RWPE1 (cell line): ENCODE measurements around the gene CCL20.
"Not testable (repeated sequence)": the region's sequence is repeated elsewhere in the genome, so short reads cannot be mapped to it uniquely, and the experiment has no call there.

Experiments used
- CTCF ChIA-PET: fragments of 350-600 bp; sonication (Branson Sonifier 250); formaldehyde crosslinking; extraction: SDS; loops from one replicate; lab custom pipeline; 2021; lab: Yijun Ruan, JAX
- POLR2A ChIA-PET: fragments of 400-600 bp; formaldehyde crosslinking; extraction: SDS; loops from one replicate; lab custom pipeline; 2020; ENCODE audit warnings: antibody characterized with exemption; ENCODE audit not compliant: low non-redundant PET; lab: Yijun Ruan, JAX
- DNase-seq: peaks from one replicate; pipeline ENCODE4 v3.0.0; 2012; ENCODE audit warnings: low spot score
- H3K27ac ChIP-seq: fragments of 450-650 bp; 2 replicates; pipeline ENCODE4 v1.5.1; 2017
- CTCF ChIP-seq: fragments of 450-650 bp; conservative IDR thresholded peaks from 2 replicates; pipeline ENCODE4 v1.5.1; 2017; ENCODE audit warnings: low read depth, mild to moderate bottlenecking

Gene CCL20

GRCh38 chr2:227783404-227784138 is 30.1 kb upstream of the CCL20 start:
- no peak for TF ChIP-seq CTCF
- CTCF ChIA-PET: interaction anchor here (0.6 to 0.9 kb wide), 3 partner anchors 79 to 573 kb away, joined by 3 read pairs; no protein-coding TSS in a partner anchor
- H3K27ac ChIP-seq: no peak overlapping the region
- no peak for DNase-seq
- POLR2A ChIA-PET: no interaction called here

- ChIA-PET CTCF (interaction anchor here (0.7 kb wide), 1 partner anchor 481 kb away, joined by 4 read pairs; no protein-coding TSS in a partner anchor), POLR2A (no interaction called here)
- H3K27ac ChIP-seq: no peak overlapping the region
- no peak for TF ChIP-seq CTCF
- no peak for DNase-seq
These were observed 28.3 kb upstream of the CCL20 start for GRCh38 chr2:227785293-227785692.

- DNase-seq: no peak
- H3K27ac ChIP-seq: no peak overlapping the region; the same call in 1 of the 2 replicates
- TF ChIP-seq CTCF: no peak
- POLR2A ChIA-PET: no interaction called here
- CTCF ChIA-PET: no interaction called here
These were observed 25.1 kb upstream of the CCL20 start for GRCh38 chr2:227788561-227789018.

- POLR2A ChIA-PET: no interaction called here
- CTCF ChIA-PET: interaction anchor here (0.7 kb wide), 1 partner anchor 8 kb away, joined by 3 read pairs; no protein-coding TSS in a partner anchor
- no peak overlapping the region for H3K27ac ChIP-seq
- DNase-seq: no peak
- TF ChIP-seq CTCF: no peak
These were observed 23.8 kb upstream of the CCL20 start for GRCh38 chr2:227789803-227790202.

- H3K27ac ChIP-seq: no peak overlapping the region
- no peak for TF ChIP-seq CTCF
- DNase-seq: no peak
- ChIA-PET CTCF (no interaction called here), POLR2A (no interaction called here)
These were observed 20.4 kb upstream of the CCL20 start for GRCh38 chr2:227793148-227793712.

- ChIA-PET POLR2A (no interaction called here), CTCF (no interaction called here)
- no peak for DNase-seq
These were observed 17.5 kb upstream of the CCL20 start for GRCh38 chr2:227796045-227796711.

GRCh38 chr2:227796768-227797167 is 16.9 kb upstream of the CCL20 start:
- POLR2A ChIA-PET, DNase-seq, CTCF ChIA-PET, H3K27ac ChIP-seq: not testable (repeated sequence)

More at GRCh38 chr2:227796045-227796711, 17.5 kb upstream of the CCL20 start:
- H3K27ac ChIP-seq: no peak overlapping the region
- TF ChIP-seq CTCF: no peak
